HepG2 (cell line): Measurements from ENCODE around the gene TAMALIN. TPM values are rescaled to one million over a fixed set of nuclear protein-coding genes. Genes with fewer than 3 reads are reported as not detected.

ENCODE experiments used
- AHR ChIP-seq: IDR thresholded peaks from 2 replicates; pipeline ENCODE4 v1.6.1; 2018; ENCODE audit warnings: missing genetic modification reagents, missing compliant biosample characterization
- BATF2 ChIP-seq: sonication (generic); formaldehyde crosslinking; IDR thresholded peaks from 2 replicates; pipeline ENCODE4 v1.8.0; 2022; ENCODE audit warnings: mild to moderate bottlenecking, missing genetic modification reagents, moderate library complexity
- CENPBD1 ChIP-seq: sonication (generic); formaldehyde crosslinking; IDR thresholded peaks from 2 replicates; pipeline ENCODE4 v1.8.0; 2022; ENCODE audit warnings: missing genetic modification reagents, low read depth, mild to moderate bottlenecking, borderline replicate concordance
- EEA1 ChIP-seq: sonication (generic); formaldehyde crosslinking; IDR thresholded peaks from 2 replicates; pipeline ENCODE4 v1.5.1; 2020; ENCODE audit warnings: mild to moderate bottlenecking, missing genetic modification reagents, borderline replicate concordance
- GRHL1 ChIP-seq: sonication (generic); formaldehyde crosslinking; conservative IDR thresholded peaks from 2 replicates; pipeline ENCODE4 v1.8.0; 2022; ENCODE audit warnings: missing genetic modification reagents
- HNRNPH1 ChIP-seq: fragments of 200-400 bp; formaldehyde crosslinking; optimal IDR thresholded peaks from 2 replicates; pipeline ENCODE3; 2017; ENCODE audit warnings: mild to moderate bottlenecking, low read depth, low read length
- HNRNPL ChIP-seq: fragments of 200-400 bp; formaldehyde crosslinking; IDR thresholded peaks from 2 replicates; pipeline ENCODE4 v1.6.1; 2017; ENCODE audit warnings: mild to moderate bottlenecking, low read depth, low read length
- MAF1 ChIP-seq: sonication (generic); formaldehyde crosslinking; IDR thresholded peaks from 2 replicates; pipeline ENCODE4 v1.5.0; 2020; ENCODE audit warnings: missing genetic modification reagents, borderline replicate concordance
- MEF2D ChIP-seq: sonication (generic); formaldehyde crosslinking; IDR thresholded peaks from 2 replicates; pipeline ENCODE4 v1.5.1; 2020; ENCODE audit warnings: mild to moderate bottlenecking, missing genetic modification reagents
- POLR2AphosphoS5 ChIP-seq: IDR thresholded peaks from 2 replicates; pipeline ENCODE4 v1.6.1; 2012; ENCODE audit warnings: low read depth, low read length
- RAD21 ChIP-seq: fragments of 450-650 bp; formaldehyde crosslinking; IDR thresholded peaks from 2 replicates; pipeline ENCODE4 v1.5.0; 2020; ENCODE audit warnings: mild to moderate bottlenecking
- SALL2 ChIP-seq: sonication (generic); formaldehyde crosslinking; IDR thresholded peaks from 2 replicates; pipeline ENCODE4 v1.8.1; 2023; ENCODE audit warnings: mild to moderate bottlenecking, missing genetic modification reagents, inconsistent platforms
- SATB2 ChIP-seq: sonication (generic); formaldehyde crosslinking; IDR thresholded peaks from 2 replicates; pipeline ENCODE4 v1.5.0; 2020; ENCODE audit warnings: missing genetic modification reagents
- TEAD3 ChIP-seq: optimal IDR thresholded peaks from 2 replicates; pipeline ENCODE3; 2016; ENCODE audit warnings: borderline replicate concordance
- USF2 ChIP-seq, 2 experiments: sonication (generic) in 1 of 2; formaldehyde crosslinking in 1 of 2; IDR thresholded peaks; 2 replicates each; pipeline versions ENCODE4 v1.5.1 to v1.6.1; 2011 to 2020; ENCODE audit warnings: borderline replicate concordance in 1 of 2, low read depth in 1 of 2, low read length in 1 of 2, mild to moderate bottlenecking in 1 of 2, missing genetic modification reagents in 1 of 2, moderate library complexity in 1 of 2
- ZFP90 ChIP-seq: sonication (generic); formaldehyde crosslinking; IDR thresholded peaks from 2 replicates; pipeline ENCODE4 v1.8.0; 2022; ENCODE audit warnings: missing genetic modification reagents, mild to moderate bottlenecking, inconsistent platforms, borderline replicate concordance
- ZNF510 ChIP-seq: sonication (generic); formaldehyde crosslinking; IDR thresholded peaks from 2 replicates; pipeline ENCODE4 v1.4.0; 2020; ENCODE audit warnings: low read depth, mild to moderate bottlenecking, missing genetic modification reagents
- polyA plus RNA-seq, 8 experiments: library from polyadenylated mRNA; depleted of rRNA in 3 of 8; stranded (reverse) in 7 of 8; unstranded in 1 of 8; fragments of >200 nt; fragmentation: Illumina TruSeq in 4 of 8; extraction: Trizol in 4 of 8; gene quantifications; 2 replicates each; pipeline versions ENCODE4 v1.2.1 to v1.2.3, GENCODE V29; 2011 to 2016; ENCODE audit warnings: low read depth in 4 of 8, missing spikeins in 1 of 8, mixed read lengths in 1 of 8; ENCODE audit not compliant: insufficient read depth in 1 of 8
- total RNA-seq, 5 experiments: library from RNA; depleted of rRNA; stranded (reverse); fragments of >200 nt; fragmentation: Illumina TruSeq; extraction: Trizol; gene quantifications; 2 replicates each; pipeline ENCODE4 v1.2.3, GENCODE V29; 2016; ENCODE audit warnings: low read depth in 1 of 5
- TF ChIP-seq, protein P1 (sequence below): sonication (generic); formaldehyde crosslinking; conservative IDR thresholded peaks from 2 replicates; pipeline ENCODE4 v1.4.0; 2020; ENCODE audit warnings: missing genetic modification reagents
- TF ChIP-seq, protein P2 (sequence below): IDR thresholded peaks from 2 replicates; pipeline ENCODE4 v1.6.1; 2016; ENCODE audit warnings: missing biosample characterization, missing genetic modification reagents, low read depth

The TAMALIN gene
- total and polyA plus RNA-seq, 2 of the 13 experiments (the other 11 are each of a cell fraction or from before 2014, with no cell fraction given), result 2.9 to 10.9 TPM

DNA sequence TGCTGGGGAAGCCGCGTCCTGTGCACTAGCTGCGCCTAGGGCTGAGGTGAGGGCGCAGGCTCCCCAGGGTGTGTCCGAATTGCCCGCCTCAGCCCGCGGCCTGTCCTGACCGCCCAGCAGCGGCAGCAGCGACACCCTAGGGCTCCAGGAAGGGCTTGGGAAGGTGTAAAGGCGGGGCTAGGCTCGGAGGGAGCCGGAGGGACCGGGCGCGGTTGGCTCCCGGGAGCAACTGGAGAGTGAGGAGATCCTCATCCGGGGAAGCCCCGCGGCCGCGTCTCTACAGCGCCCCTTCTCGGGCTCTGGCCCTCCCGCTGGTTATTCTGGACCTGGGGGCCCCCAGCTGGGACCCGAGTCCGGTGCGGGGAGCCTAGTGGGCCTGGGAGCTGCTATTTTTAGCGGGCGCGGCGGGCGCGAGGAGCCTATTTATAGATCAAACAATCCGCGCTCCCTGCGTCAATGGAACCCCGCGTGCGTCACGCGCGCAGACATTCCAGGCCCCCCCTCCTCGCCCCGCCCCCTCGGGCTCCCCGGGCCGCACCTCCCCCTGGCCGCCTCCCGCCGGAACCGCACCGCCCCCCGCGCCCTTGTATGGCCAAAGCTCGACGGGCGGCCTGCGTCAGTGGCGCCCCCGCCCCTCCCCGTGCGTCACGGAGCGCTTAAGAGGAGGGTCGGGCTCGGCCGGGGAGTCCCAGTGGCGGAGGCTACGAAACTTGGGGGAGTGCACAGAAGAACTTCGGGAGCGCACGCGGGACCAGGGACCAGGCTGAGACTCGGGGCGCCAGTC lies 44.2 kb downstream of the TAMALIN start, which contains the start of gene NR4A1 (continued):
- no peak for TF ChIP-seq EEA1 (CRISPR knock-in tag)
- 0 out of 2 replicates have a peak, but pooled peaks have one; percentile 18 for TF ChIP-seq SALL2
- peak; percentile 49; the same call in 1 of the 2 replicates for TF ChIP-seq HNRNPL
- no peak for TF ChIP-seq HNRNPH1
- peak; percentile 93 for TF ChIP-seq TEAD3 (CRISPR knock-in tag)
- 0 out of 2 replicates have a peak, but pooled peaks have one; percentile 22 for TF ChIP-seq RAD21 (CRISPR knock-in tag)
- TF ChIP-seq POLR2AphosphoS5, result peak; percentile 94
- TF ChIP-seq ZNF510 (CRISPR knock-in tag), result 0 out of 2 replicates have a peak, but pooled peaks have one; percentile 47
- peak; percentile 100 for TF ChIP-seq MEF2D
- no peak for TF ChIP-seq USF2 (IDR thresholded peaks at IDR 0.05; ENCODE audit: low read depth, low read length)
- peak; percentile 95; the same call in 1 of the 2 replicates for TF ChIP-seq USF2 (CRISPR knock-in tag; IDR thresholded peaks at IDR 0.05; ENCODE audit: borderline replicate concordance)
- TF ChIP-seq AHR (CRISPR knock-in tag), result 0 out of 2 replicates have a peak, but pooled peaks have one; percentile 20
- no peak for TF ChIP-seq GRHL1 (CRISPR knock-in tag)
- TF ChIP-seq, protein P1, sequence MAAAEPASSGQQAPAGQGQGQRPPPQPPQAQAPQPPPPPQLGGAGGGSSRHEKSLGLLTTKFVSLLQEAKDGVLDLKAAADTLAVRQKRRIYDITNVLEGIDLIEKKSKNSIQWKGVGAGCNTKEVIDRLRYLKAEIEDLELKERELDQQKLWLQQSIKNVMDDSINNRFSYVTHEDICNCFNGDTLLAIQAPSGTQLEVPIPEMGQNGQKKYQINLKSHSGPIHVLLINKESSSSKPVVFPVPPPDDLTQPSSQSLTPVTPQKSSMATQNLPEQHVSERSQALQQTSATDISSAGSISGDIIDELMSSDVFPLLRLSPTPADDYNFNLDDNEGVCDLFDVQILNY, result no peak
- no peak for TF ChIP-seq SATB2
- TF ChIP-seq ZFP90 (CRISPR knock-in tag), result no peak
- TF ChIP-seq CENPBD1 (CRISPR knock-in tag), result no peak
- TF ChIP-seq MAF1, result no peak; the same call in 1 of the 2 replicates
- TF ChIP-seq, protein P2, sequence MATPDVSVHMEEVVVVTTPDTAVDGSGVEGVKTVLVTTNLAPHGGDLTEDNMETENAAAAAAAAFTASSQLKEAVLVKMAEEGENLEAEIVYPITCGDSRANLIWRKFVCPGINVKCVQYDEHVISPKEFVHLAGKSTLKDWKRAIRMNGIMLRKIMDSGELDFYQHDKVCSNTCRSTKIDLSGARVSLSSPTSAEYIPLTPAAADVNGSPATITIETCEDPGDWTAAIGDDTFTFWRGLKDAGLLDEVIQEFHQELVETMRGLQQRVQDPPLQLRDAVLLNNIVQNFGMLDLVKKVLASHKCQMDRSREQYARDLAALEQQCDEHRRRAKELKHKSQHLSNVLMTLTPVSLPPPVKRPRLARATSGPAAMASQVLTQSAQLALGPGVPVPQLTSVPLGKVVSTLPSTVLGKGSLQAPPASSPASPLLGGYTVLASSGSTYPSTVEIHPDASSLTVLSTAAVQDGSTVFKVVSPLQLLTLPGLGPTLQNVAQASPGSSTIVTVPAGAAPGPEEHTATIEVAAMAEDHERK (CRISPR knock-in tag), result peak; percentile 74
- no peak for TF ChIP-seq BATF2 (CRISPR knock-in tag)
